Stimulated activated CD8-positive, alpha-beta memory T cell treated with anti-CD3 and anti-CD28 coated beads, Interleukin-4, amount 100 ng/mL, for 24 hours (primary cell): ENCODE measurements around the gene GABRG2.

Experiments used
- DNase-seq: peaks from one replicate; pipeline ENCODE4 v3.0.0-alpha.2; 2020; ENCODE audit warnings: low read depth

Gene GABRG2

GRCh38 chr5:162193012-162193411, 125.4 kb downstream of the GABRG2 start:
- DNase-seq = no peak

GRCh38 chr5:162196351-162196750, 128.8 kb downstream of the GABRG2 start:
- DNase-seq = no peak

GRCh38 chr5:162202285-162202880, 134.8 kb downstream of the GABRG2 start:
- DNase-seq = no peak
